WTC11 (cell line): ENCODE data around the gene GALNTL6. TPM values are rescaled to one million over a fixed set of nuclear protein-coding genes. Genes with fewer than 3 reads are reported as not detected.

Experiments
- ATAC-seq: fragments of 200-7000 bp; cut with Tn5 transposase; 2 replicates; pipeline ENCODE4 v1.10.0; 2021; ENCODE audit warnings: mild to moderate bottlenecking, moderate library complexity
- CTCF ChIA-PET: fragments of 300-600 bp; sonication (Branson Sonifier 250); formaldehyde crosslinking; loops from one replicate; lab custom pipeline; 2021; ENCODE audit warnings: antibody characterized with exemption; lab: Charles Lee
- POLR2A ChIA-PET: fragments of 350-600 bp; sonication (Branson Sonifier 250); formaldehyde crosslinking; loops from one replicate; lab custom pipeline; 2021; ENCODE audit warnings: antibody characterized with exemption; lab: Charles Lee
- DNase-seq: peaks from one replicate; pipeline ENCODE4 v3.0.0; 2021; ENCODE audit warnings: low spot score
- H3K27ac Mint-ChIP-seq: 2 replicates; pipeline ENCODE4 v1.8.0; 2021; ENCODE audit warnings: mixed read lengths
- H3K27me3 Mint-ChIP-seq: 2 replicates; pipeline ENCODE4 v1.8.0; 2021; ENCODE audit warnings: low read depth, mild to moderate bottlenecking, moderate library complexity, mixed read lengths
- H3K36me3 Mint-ChIP-seq: 2 replicates; pipeline ENCODE4 v1.8.0; 2021; ENCODE audit warnings: mixed read lengths
- H3K4me1 Mint-ChIP-seq: 2 replicates; pipeline ENCODE4 v1.8.0; 2022; ENCODE audit warnings: mixed read lengths
- H3K4me3 Mint-ChIP-seq: 2 replicates; pipeline ENCODE4 v1.8.0; 2021; ENCODE audit warnings: mild to moderate bottlenecking, moderate library complexity, mixed read lengths
- H3K9me3 Mint-ChIP-seq: 2 replicates; pipeline ENCODE4 v1.8.0; 2021; ENCODE audit warnings: mixed read lengths
- ARID4B ChIP-seq: sonication (generic); formaldehyde crosslinking; IDR thresholded peaks from 2 replicates; pipeline ENCODE4 v1.8.0; 2023; ENCODE audit warnings: missing genetic modification reagents, mild to moderate bottlenecking, borderline replicate concordance
- ATF3 ChIP-seq: sonication (generic); formaldehyde crosslinking; conservative IDR thresholded peaks from 2 replicates; pipeline ENCODE4 v1.8.1; 2022; ENCODE audit warnings: mild to moderate bottlenecking, missing genetic modification reagents
- CTCF ChIP-seq: fragments of 200-600 bp; IDR thresholded peaks from 2 replicates; pipeline ENCODE4 v1.8.0; 2022; ENCODE audit warnings: antibody characterized with exemption
- E2F1 ChIP-seq: sonication (generic); formaldehyde crosslinking; IDR thresholded peaks from 2 replicates; pipeline ENCODE4 v1.8.0; 2022; ENCODE audit warnings: mild to moderate bottlenecking, missing genetic modification reagents
- E2F4 ChIP-seq: sonication (generic); formaldehyde crosslinking; IDR thresholded peaks from 2 replicates; pipeline ENCODE4 v1.8.1; 2022; ENCODE audit warnings: low read depth, mild to moderate bottlenecking, moderate library complexity, missing genetic modification reagents, borderline replicate concordance
- NFYB ChIP-seq: sonication (generic); formaldehyde crosslinking; conservative IDR thresholded peaks from 2 replicates; pipeline ENCODE4 v1.8.0; 2022; ENCODE audit warnings: low read depth, missing genetic modification reagents
- PRRX2 ChIP-seq: fragments of 250-450 bp; sonication (Bioruptor Pico); IDR thresholded peaks from 2 replicates; pipeline ENCODE4 v1.8.0; 2021; ENCODE audit warnings: mild to moderate bottlenecking
- TEAD1 ChIP-seq: sonication (generic); formaldehyde crosslinking; IDR thresholded peaks from 2 replicates; pipeline ENCODE4 v1.8.0; 2022; ENCODE audit warnings: mild to moderate bottlenecking, missing genetic modification reagents
- ZNF219 ChIP-seq: sonication (generic); formaldehyde crosslinking; IDR thresholded peaks from 2 replicates; pipeline ENCODE4 v1.8.0; 2023; ENCODE audit warnings: missing genetic modification reagents, mild to moderate bottlenecking, borderline replicate concordance
- total RNA-seq: library from RNA; stranded (reverse); gene quantifications from 3 replicates; pipeline ENCODE4 v1.2.3, GENCODE V29; 2021
- TF ChIP-seq, protein P1 (sequence below): sonication (generic); formaldehyde crosslinking; IDR thresholded peaks from 2 replicates; pipeline ENCODE4 v1.8.0; 2022; ENCODE audit warnings: mild to moderate bottlenecking, missing genetic modification reagents
- TF ChIP-seq, protein P2 (sequence below): fragments of 250-450 bp; sonication (Bioruptor Pico); IDR thresholded peaks from 2 replicates; pipeline ENCODE4 v2.1.2; 2022; ENCODE audit warnings: mild to moderate bottlenecking, moderate library complexity

The GALNTL6 gene
- total RNA-seq, 1 experiment from 2014 or later, result 0.24 TPM

GRCh38 chr4:172892300-172892699 lies 1079.1 kb downstream of the GALNTL6 start:
- Mint-ChIP-seq H3K4me3 (no peak overlapping the region), H3K27ac (no peak overlapping the region), H3K36me3 (no peaks in the 10 kb centered on the region), H3K9me3 (peaks cover 4% of the 10 kb centered on the region; the same call in 1 of the 2 replicates)
- DNase-seq, result peak; percentile 31
- CTCF ChIA-PET, result interaction anchor here (0.6 to 2.5 kb wide), 28 partner anchors 9 to 443 kb away, joined by 3 to 19 read pairs (median 4); partner anchors contain the start of gene HMGB2
- TF ChIP-seq E2F4 (CRISPR knock-in tag) (no peak), ZNF219 (CRISPR knock-in tag) (no peak), CTCF (peak; percentile 87)
- TF ChIP-seq, protein P1, sequence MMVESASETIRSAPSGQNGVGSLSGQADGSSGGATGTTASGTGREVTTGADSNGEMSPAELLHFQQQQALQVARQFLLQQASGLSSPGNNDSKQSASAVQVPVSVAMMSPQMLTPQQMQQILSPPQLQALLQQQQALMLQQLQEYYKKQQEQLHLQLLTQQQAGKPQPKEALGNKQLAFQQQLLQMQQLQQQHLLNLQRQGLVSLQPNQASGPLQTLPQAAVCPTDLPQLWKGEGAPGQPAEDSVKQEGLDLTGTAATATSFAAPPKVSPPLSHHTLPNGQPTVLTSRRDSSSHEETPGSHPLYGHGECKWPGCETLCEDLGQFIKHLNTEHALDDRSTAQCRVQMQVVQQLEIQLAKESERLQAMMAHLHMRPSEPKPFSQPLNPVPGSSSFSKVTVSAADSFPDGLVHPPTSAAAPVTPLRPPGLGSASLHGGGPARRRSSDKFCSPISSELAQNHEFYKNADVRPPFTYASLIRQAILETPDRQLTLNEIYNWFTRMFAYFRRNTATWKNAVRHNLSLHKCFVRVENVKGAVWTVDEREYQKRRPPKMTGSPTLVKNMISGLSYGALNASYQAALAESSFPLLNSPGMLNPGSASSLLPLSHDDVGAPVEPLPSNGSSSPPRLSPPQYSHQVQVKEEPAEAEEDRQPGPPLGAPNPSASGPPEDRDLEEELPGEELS (CRISPR knock-in tag), result no peak
- TF ChIP-seq, all 79 proteins: peak for 1
- no peaks in the 10 kb centered on the region; the same call in 1 of the 2 replicates for H3K4me1 Mint-ChIP-seq
- POLR2A ChIA-PET, result interaction anchor here (0.5 to 1.1 kb wide), 4 partner anchors 121 to 546 kb away, joined by 3 to 5 read pairs (median 4); no protein-coding TSS in a partner anchor
- no peaks in the 10 kb centered on the region for H3K27me3 Mint-ChIP-seq
- ATAC-seq, result peak; percentile 84

DNA sequence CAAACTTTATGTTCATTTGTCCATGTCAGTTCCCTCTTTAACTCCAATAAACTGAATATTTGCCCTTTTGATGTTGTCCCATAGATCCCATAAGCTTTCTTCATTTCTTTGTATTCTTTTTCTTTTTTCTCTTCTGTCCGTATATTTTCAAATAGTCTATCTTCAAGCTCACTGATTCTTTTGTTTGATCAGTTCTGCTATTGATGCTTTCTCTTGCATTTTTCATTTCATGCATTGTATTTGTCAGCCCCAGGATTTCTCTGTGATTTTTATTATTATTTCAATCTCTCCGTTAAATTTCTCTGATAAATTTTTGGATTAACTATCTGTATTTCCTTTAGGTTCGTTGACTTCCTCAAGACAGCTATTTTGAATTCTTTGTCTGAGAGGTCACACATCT lies 1082.5 kb downstream of the GALNTL6 start:
- no peak overlapping the region for H3K4me3 Mint-ChIP-seq
- H3K9me3 Mint-ChIP-seq, result peaks cover 14% of the 10 kb centered on the region
- TF ChIP-seq, protein P2, sequence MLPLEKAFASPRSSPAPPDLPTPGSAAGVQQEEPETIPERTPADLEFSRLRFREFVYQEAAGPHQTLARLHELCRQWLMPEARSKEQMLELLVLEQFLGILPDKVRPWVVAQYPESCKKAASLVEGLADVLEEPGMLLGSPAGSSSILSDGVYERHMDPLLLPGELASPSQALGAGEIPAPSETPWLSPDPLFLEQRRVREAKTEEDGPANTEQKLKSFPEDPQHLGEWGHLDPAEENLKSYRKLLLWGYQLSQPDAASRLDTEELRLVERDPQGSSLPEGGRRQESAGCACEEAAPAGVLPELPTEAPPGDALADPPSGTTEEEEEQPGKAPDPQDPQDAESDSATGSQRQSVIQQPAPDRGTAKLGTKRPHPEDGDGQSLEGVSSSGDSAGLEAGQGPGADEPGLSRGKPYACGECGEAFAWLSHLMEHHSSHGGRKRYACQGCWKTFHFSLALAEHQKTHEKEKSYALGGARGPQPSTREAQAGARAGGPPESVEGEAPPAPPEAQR (CRISPR knock-in tag), result no peak
- TF ChIP-seq, all 79 proteins: peak for 0
- POLR2A ChIA-PET, result no interaction called here
- H3K4me1 Mint-ChIP-seq, result no peaks in the 10 kb centered on the region; the same call in 1 of the 2 replicates
- DNase-seq (no peak), ATAC-seq (no peak)
- no peaks in the 10 kb centered on the region for H3K27me3 Mint-ChIP-seq
- CTCF ChIA-PET, result interaction anchor here (1.6 kb wide), 1 partner anchor 118 kb away, joined by 5 read pairs; no protein-coding TSS in a partner anchor
- no peaks in the 10 kb centered on the region for H3K36me3 Mint-ChIP-seq
- no peak overlapping the region for H3K27ac Mint-ChIP-seq

DNA sequence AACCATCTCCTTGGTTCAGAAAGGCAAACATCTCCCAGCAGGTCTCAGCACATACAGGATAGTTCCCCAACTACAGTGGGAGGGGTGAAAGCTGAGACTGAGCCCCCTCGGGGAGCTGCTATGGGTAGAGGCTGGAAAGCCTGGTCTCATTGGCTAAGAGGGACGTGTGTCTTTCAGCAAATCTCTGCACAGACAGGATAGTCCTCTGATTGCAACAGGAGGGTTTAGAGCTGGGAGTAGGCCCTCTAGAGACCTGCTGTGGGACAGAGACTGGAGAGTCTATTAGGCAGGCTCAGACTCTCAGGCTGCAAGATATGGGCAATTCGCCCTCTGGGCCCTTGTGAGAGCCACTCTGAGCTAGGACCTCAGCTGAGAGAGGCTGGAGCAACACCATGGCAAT lies 1083.8 kb downstream of the GALNTL6 start:
- H3K9me3 Mint-ChIP-seq, result peaks cover 14% of the 10 kb centered on the region
- CTCF ChIA-PET, result interaction anchor here (0.8 to 1.2 kb wide), 2 partner anchors 79 to 117 kb away, joined by 3 read pairs; no protein-coding TSS in a partner anchor
- DNase-seq (no peak), ATAC-seq (peak; percentile 85)
- H3K27ac Mint-ChIP-seq, result no peak overlapping the region
- no peaks in the 10 kb centered on the region for H3K36me3 Mint-ChIP-seq
- no peaks in the 10 kb centered on the region for H3K27me3 Mint-ChIP-seq
- H3K4me1 Mint-ChIP-seq, result no peaks in the 10 kb centered on the region; the same call in 1 of the 2 replicates
- no peak overlapping the region for H3K4me3 Mint-ChIP-seq
- POLR2A ChIA-PET, result no interaction called here
- no peak for TF ChIP-seq E2F1 (CRISPR knock-in tag)
- TF ChIP-seq PRRX2 (CRISPR knock-in tag), result no peak
- TF ChIP-seq NFYB (CRISPR knock-in tag), result no peak
- no peak for TF ChIP-seq TEAD1 (CRISPR knock-in tag)
- TF ChIP-seq, protein P1 (CRISPR knock-in tag), result no peak
- TF ChIP-seq ARID4B, result no peak
- TF ChIP-seq ATF3, result no peak
